GM10266 (cell line): Measurements from ENCODE around the gene ZNF138.
"Not testable (repeated sequence)": the region's sequence is repeated elsewhere in the genome, so short reads cannot be mapped to it uniquely, and the experiment has no call there.

Source experiments
- DNase-seq: peaks from one replicate; pipeline ENCODE4 v3.0.0; 2012; ENCODE audit errors: extremely low spot score
- CTCF ChIP-seq: IDR thresholded peaks from 2 replicates; pipeline ENCODE4 v1.5.1; 2012; ENCODE audit warnings: mild to moderate bottlenecking, low read depth; ENCODE audit not compliant: control insufficient read depth, insufficient read depth; ENCODE audit errors: missing control alignments

The ZNF138 gene

GRCh38 chr7:64807731-64808365 lies 13.6 kb downstream of the ZNF138 start:
- no peak for DNase-seq
- no peak for TF ChIP-seq CTCF

- TF ChIP-seq CTCF: no peak
- DNase-seq: no peak
Observed at GRCh38 chr7:64811767-64812166, 17.5 kb downstream of the ZNF138 start.

- TF ChIP-seq CTCF: no peak
Observed at GRCh38 chr7:64830926-64831325, 36.7 kb downstream of the ZNF138 start.

GRCh38 chr7:64832136-64832535 lies 37.9 kb downstream of the ZNF138 start:
- no peak for DNase-seq
- TF ChIP-seq CTCF: no peak

More at GRCh38 chr7:64830926-64831325, 36.7 kb downstream of the ZNF138 start:
- DNase-seq: no peak

GRCh38 chr7:64834989-64835388 lies 40.8 kb downstream of the ZNF138 start:
- no peak for DNase-seq
- no peak for TF ChIP-seq CTCF

GRCh38 chr7:64835856-64836255 lies 41.6 kb downstream of the ZNF138 start:
- not testable (repeated sequence) for DNase-seq

- not testable (repeated sequence) for DNase-seq
Observed at GRCh38 chr7:64838051-64838450, 43.8 kb downstream of the ZNF138 start.

GRCh38 chr7:64838691-64839090 lies 44.5 kb downstream of the ZNF138 start:
- no peak for DNase-seq
- TF ChIP-seq CTCF: no peak

GRCh38 chr7:64839910-64840309 lies 45.7 kb downstream of the ZNF138 start:
- no peak for DNase-seq
- TF ChIP-seq CTCF: no peak
